Measurements from ENCODE around the gene ANKRD31.
"Not testable (repeated sequence)": the region's sequence is repeated elsewhere in the genome, so short reads cannot be mapped to it uniquely, and the experiment has no call there.

ANKRD31 gene

DNA sequence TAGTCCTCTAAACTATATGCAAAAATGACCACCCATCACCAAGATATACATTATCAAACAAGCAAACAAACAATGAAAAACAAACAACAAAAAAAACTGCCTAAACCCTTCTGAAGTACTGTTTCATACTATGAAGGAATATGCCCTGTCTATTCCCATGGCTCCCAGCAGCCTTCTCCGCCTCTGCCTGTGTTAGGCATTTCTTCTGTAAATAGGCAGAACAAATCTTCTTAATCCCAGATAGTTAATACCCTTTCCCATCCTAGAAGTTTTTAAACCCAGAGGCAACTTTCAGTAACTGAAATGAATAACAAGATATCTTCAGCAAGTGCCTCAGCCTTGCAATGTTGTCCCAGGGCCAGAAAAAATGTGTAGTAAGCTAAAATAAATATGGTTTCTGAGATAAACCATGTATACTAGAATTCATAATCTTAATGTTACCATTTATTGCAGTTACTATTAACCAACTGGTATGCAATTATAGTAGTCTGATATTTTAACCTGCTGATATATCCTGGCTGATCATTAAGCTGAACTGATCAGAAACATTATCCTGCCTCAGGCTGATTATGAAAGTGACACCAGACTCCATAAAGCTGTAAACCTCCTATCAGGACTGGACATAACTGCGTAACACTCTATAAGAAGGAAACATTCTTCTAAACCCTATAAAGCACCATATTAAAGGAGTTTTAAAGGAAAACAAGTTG, 68.5 kb downstream of the ANKRD31 start:
- Histone ChIP-seq H3K4me2 (ENCODE audit: low read length) (no peak overlapping the region), H3K23ac (ENCODE audit: low read length) (no peak overlapping the region), H3K79me1 (ENCODE audit: low read length) (no peaks in the 10 kb centered on the region), H3K9ac (ENCODE audit: low read length) (no peak overlapping the region), H3K18ac (ENCODE audit: low read length) (no peak overlapping the region), H3K4ac (ENCODE audit: low read depth, low read length) (no peak overlapping the region), H3K27ac (ENCODE audit: low read depth, low read length) (no peak overlapping the region), H3K79me2 (ENCODE audit: control insufficient read depth, insufficient read depth, low read length, poor library complexity) (no peaks in the 10 kb centered on the region), H3K4me3 (ENCODE audit: low read depth, low read length) (no peak overlapping the region), H2AFZ (ENCODE audit: insufficient read depth, low read length, poor library complexity) (no peak overlapping the region), H4K91ac (ENCODE audit: low read depth, low read length) (no peak overlapping the region), H4K8ac (ENCODE audit: low read depth, low read length) (no peak overlapping the region), H2AK5ac (ENCODE audit: low read length) (no peak overlapping the region), H3K9me3 (ENCODE audit: insufficient read depth, low read depth, low read length) (no peaks in the 10 kb centered on the region), H3K36me3 (ENCODE audit: control insufficient read depth in 1 of 2, insufficient read depth in 2 of 2, low read length in 2 of 2) (no peaks in the 10 kb centered on the region), H4K12ac (ENCODE audit: low read depth, low read length) (no peak overlapping the region), H3K27me3 (ENCODE audit: insufficient read depth, low read length) (no peaks in the 10 kb centered on the region), H2BK120ac (ENCODE audit: insufficient read depth, low read length, poor library complexity) (no peak overlapping the region), H2BK5ac (ENCODE audit: low read depth, low read length, poor library complexity) (no peak overlapping the region), H3K4me1 (ENCODE audit: control insufficient read depth in 1 of 2, insufficient read depth in 2 of 2, low read length in 2 of 2) (no peaks in the 10 kb centered on the region), H3K14ac (ENCODE audit: low read length) (no peak overlapping the region), H2BK12ac (ENCODE audit: low read length) (no peak overlapping the region)
- no CpG with 5 or more reads among the region's 2 CpGs for WGBS (ENCODE audit: extremely low coverage, insufficient coverage, insufficient read length)
- no peak for DNase-seq

DNA sequence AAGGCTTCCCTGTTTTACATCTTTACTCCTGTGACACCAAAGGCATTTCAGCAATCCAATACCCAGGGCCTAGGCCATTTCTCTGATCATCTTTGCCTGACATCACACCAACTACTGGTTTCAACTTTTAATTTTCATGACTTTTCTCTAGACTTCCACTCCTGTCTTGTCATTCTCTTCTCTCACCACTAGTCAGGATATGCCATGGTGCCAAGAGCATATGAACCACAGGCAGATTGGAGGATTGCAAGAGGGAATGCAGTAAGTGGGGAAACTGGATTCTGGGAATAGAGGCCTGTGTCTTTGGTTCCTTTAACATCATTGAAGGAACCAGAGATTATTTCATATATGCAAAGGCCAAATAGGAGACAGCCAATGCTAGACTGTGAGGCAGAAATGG, 69.3 kb downstream of the ANKRD31 start:
- Histone ChIP-seq H3K27ac (ENCODE audit: low read depth, low read length) (no peak overlapping the region), H3K9ac (ENCODE audit: low read length) (no peak overlapping the region), H3K9me3 (ENCODE audit: insufficient read depth, low read depth, low read length) (no peaks in the 10 kb centered on the region), H3K79me1 (ENCODE audit: low read length) (no peaks in the 10 kb centered on the region), H3K4ac (ENCODE audit: low read depth, low read length) (no peak overlapping the region), H4K91ac (ENCODE audit: low read depth, low read length) (no peak overlapping the region), H3K14ac (ENCODE audit: low read length) (no peak overlapping the region), H4K8ac (ENCODE audit: low read depth, low read length) (no peak overlapping the region), H4K12ac (ENCODE audit: low read depth, low read length) (no peak overlapping the region), H2AK5ac (ENCODE audit: low read length) (no peak overlapping the region), H2BK120ac (ENCODE audit: insufficient read depth, low read length, poor library complexity) (no peak overlapping the region), H2AFZ (ENCODE audit: insufficient read depth, low read length, poor library complexity) (no peak overlapping the region), H3K4me2 (ENCODE audit: low read length) (no peak overlapping the region), H3K4me3 (ENCODE audit: low read depth, low read length) (no peak overlapping the region), H3K79me2 (ENCODE audit: control insufficient read depth, insufficient read depth, low read length, poor library complexity) (no peaks in the 10 kb centered on the region), H3K23ac (ENCODE audit: low read length) (no peak overlapping the region), H2BK12ac (ENCODE audit: low read length) (no peak overlapping the region), H3K36me3 (ENCODE audit: control insufficient read depth in 1 of 2, insufficient read depth in 2 of 2, low read length in 2 of 2) (no peaks in the 10 kb centered on the region), H2BK5ac (ENCODE audit: low read depth, low read length, poor library complexity) (no peak overlapping the region), H3K18ac (ENCODE audit: low read length) (no peak overlapping the region), H3K27me3 (ENCODE audit: insufficient read depth, low read length) (no peaks in the 10 kb centered on the region), H3K4me1 (ENCODE audit: control insufficient read depth in 1 of 2, insufficient read depth in 2 of 2, low read length in 2 of 2) (no peaks in the 10 kb centered on the region)
- DNase-seq, result peak in 1 of 2 donors; percentile 10

DNA sequence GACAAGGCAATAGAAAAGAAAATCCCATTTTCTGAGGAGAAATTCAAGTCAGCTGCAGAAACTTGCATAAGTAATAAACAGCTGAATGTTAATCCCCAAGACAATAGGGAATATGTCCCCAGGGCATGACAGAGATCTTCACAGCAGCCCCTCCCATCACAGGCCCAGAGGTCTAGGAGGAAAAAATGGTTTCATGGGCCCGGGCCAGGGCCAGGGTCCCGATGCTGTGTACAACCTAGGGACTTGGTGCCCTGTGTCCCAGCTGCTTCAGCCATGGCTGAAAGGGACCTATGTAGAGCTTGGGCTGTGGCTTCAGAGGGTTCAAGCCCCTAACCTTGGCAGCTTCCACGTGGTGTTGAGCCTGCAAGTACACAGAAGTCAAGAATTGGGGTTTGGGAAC, 75.2 kb downstream of the ANKRD31 start:
- not testable (repeated sequence) for H3K14ac ChIP-seq (ENCODE audit: low read length); H2BK120ac ChIP-seq (ENCODE audit: insufficient read depth, low read length, poor library complexity); H3K4me2 ChIP-seq (ENCODE audit: low read length); H2BK12ac ChIP-seq (ENCODE audit: low read length); H3K23ac ChIP-seq (ENCODE audit: low read length); H3K27ac ChIP-seq (ENCODE audit: low read depth, low read length); H3K4ac ChIP-seq (ENCODE audit: low read depth, low read length); H3K4me1 ChIP-seq (ENCODE audit: control insufficient read depth in 1 of 2, insufficient read depth in 2 of 2, low read length in 2 of 2); H3K9me3 ChIP-seq (ENCODE audit: insufficient read depth, low read depth, low read length); H2AK5ac ChIP-seq (ENCODE audit: low read length); H3K18ac ChIP-seq (ENCODE audit: low read length); H3K79me2 ChIP-seq (ENCODE audit: control insufficient read depth, insufficient read depth, low read length, poor library complexity); H4K8ac ChIP-seq (ENCODE audit: low read depth, low read length); H2BK5ac ChIP-seq (ENCODE audit: low read depth, low read length, poor library complexity); H3K27me3 ChIP-seq (ENCODE audit: insufficient read depth, low read length); H4K12ac ChIP-seq (ENCODE audit: low read depth, low read length); H4K91ac ChIP-seq (ENCODE audit: low read depth, low read length); DNase-seq; H3K4me3 ChIP-seq (ENCODE audit: low read depth, low read length); H3K79me1 ChIP-seq (ENCODE audit: low read length); H2AFZ ChIP-seq (ENCODE audit: insufficient read depth, low read length, poor library complexity); H3K36me3 ChIP-seq (ENCODE audit: control insufficient read depth in 1 of 2, insufficient read depth in 2 of 2, low read length in 2 of 2); H3K9ac ChIP-seq (ENCODE audit: low read length)
- no CpG with 5 or more reads among the region's 3 CpGs for WGBS (ENCODE audit: extremely low coverage, insufficient coverage, insufficient read length)

DNA sequence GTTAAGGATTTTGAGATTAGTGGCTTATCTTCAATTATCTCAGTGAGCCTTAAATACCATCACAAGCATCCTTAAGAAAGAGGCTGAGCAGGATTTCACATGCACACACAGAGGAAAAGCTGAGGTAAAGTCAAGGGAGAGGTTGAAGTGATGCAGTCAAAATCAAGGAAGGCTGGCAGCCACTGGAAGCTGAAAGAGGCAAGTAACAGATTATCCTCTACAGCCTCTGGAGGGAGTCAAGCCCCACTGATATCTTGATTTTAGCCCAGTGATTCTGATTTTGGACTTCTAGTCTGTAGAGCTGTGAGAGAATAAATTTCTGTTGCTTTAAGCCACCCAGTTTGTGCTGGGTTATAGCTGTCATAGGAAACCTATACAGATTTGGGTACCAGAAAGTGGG, 80.1 kb downstream of the ANKRD31 start:
- peaks cover 2% of the 10 kb centered on the region for H3K9me3 ChIP-seq (ENCODE audit: insufficient read depth, low read depth, low read length)
- H3K27ac ChIP-seq (ENCODE audit: low read depth, low read length), result no peak overlapping the region

More for the DNA sequence above, 80.1 kb downstream of the ANKRD31 start:
- H3K4me2 ChIP-seq (ENCODE audit: low read length), result no peak overlapping the region
- H4K8ac ChIP-seq (ENCODE audit: low read depth, low read length), result no peak overlapping the region
- no peak overlapping the region for H3K18ac ChIP-seq (ENCODE audit: low read length)
- H2AFZ ChIP-seq (ENCODE audit: insufficient read depth, low read length, poor library complexity), result no peak overlapping the region
- no peaks in the 10 kb centered on the region for H3K79me2 ChIP-seq (ENCODE audit: control insufficient read depth, insufficient read depth, low read length, poor library complexity)
- no peak overlapping the region for H4K91ac ChIP-seq (ENCODE audit: low read depth, low read length)
- no peak overlapping the region for H2BK12ac ChIP-seq (ENCODE audit: low read length)
- no peaks in the 10 kb centered on the region for H3K4me1 ChIP-seq (ENCODE audit: control insufficient read depth in 1 of 2, insufficient read depth in 2 of 2, low read length in 2 of 2)
- no peaks in the 10 kb centered on the region for H3K79me1 ChIP-seq (ENCODE audit: low read length)
- H3K14ac ChIP-seq (ENCODE audit: low read length), result no peak overlapping the region
- no peak overlapping the region for H3K9ac ChIP-seq (ENCODE audit: low read length)
- H3K4me3 ChIP-seq (ENCODE audit: low read depth, low read length), result no peak overlapping the region
- no peak for DNase-seq
- no peak overlapping the region for H2BK5ac ChIP-seq (ENCODE audit: low read depth, low read length, poor library complexity)
- H2AK5ac ChIP-seq (ENCODE audit: low read length), result no peak overlapping the region
- no peaks in the 10 kb centered on the region for H3K36me3 ChIP-seq (ENCODE audit: control insufficient read depth in 1 of 2, insufficient read depth in 2 of 2, low read length in 2 of 2)
- H2BK120ac ChIP-seq (ENCODE audit: insufficient read depth, low read length, poor library complexity), result no peak overlapping the region
- H3K27me3 ChIP-seq (ENCODE audit: insufficient read depth, low read length), result no peaks in the 10 kb centered on the region
- no peak overlapping the region for H4K12ac ChIP-seq (ENCODE audit: low read depth, low read length)
- H3K4ac ChIP-seq (ENCODE audit: low read depth, low read length), result no peak overlapping the region
- H3K23ac ChIP-seq (ENCODE audit: low read length), result no peak overlapping the region
